ENCODE results near the gene CFAP74.
"Not testable (repeated sequence)": the region's sequence is repeated elsewhere in the genome, so short reads cannot be mapped to it uniquely, and the experiment has no call there.

Gene CFAP74

GRCh38 chr1:1893997-1894353 lies 109.6 kb downstream of the CFAP74 start:
- no peak for DNase-seq

- no peak for DNase-seq
These were observed 110.1 kb downstream of the CFAP74 start for GRCh38 chr1:1893291-1893985.

- no peak for DNase-seq
These were observed 110.8 kb downstream of the CFAP74 start for GRCh38 chr1:1892763-1893120.

GRCh38 chr1:1892079-1892762 lies 111.4 kb downstream of the CFAP74 start:
- DNase-seq: no peak

- DNase-seq: peak; percentile 74
These were observed 112.1 kb downstream of the CFAP74 start for GRCh38 chr1:1891349-1892078.

GRCh38 chr1:1890506-1891348 lies 112.9 kb downstream of the CFAP74 start, which contains the start of gene GNB1:
Gene GNB1, minus strand, starts transcription at chr1:1891087. Its CDS starts 65,634 bp downstream, at chr1:1825453.
- DNase-seq: peak; percentile 83

- peak; percentile 41 for DNase-seq
These were observed 113.6 kb downstream of the CFAP74 start for GRCh38 chr1:1889847-1890505.

- no peak for DNase-seq
These were observed 114.4 kb downstream of the CFAP74 start for GRCh38 chr1:1889090-1889750.

- not testable (repeated sequence) for DNase-seq
These were observed 119.7 kb downstream of the CFAP74 start for GRCh38 chr1:1883890-1884289.

GRCh38 chr1:1883092-1883873 lies 120.3 kb downstream of the CFAP74 start:
- no peak for DNase-seq

- DNase-seq: no peak
These were observed 121.9 kb downstream of the CFAP74 start for GRCh38 chr1:1881727-1882126.

- no peak for DNase-seq
These were observed 122.8 kb downstream of the CFAP74 start for GRCh38 chr1:1880617-1881312.

- no peak for DNase-seq
These were observed 123.6 kb downstream of the CFAP74 start for GRCh38 chr1:1879942-1880341.

GRCh38 chr1:1877865-1878436 lies 125.6 kb downstream of the CFAP74 start:
- DNase-seq: no peak

- no peak for DNase-seq
These were observed 127.2 kb downstream of the CFAP74 start for GRCh38 chr1:1876335-1876930.

- DNase-seq: no peak
These were observed 127.7 kb downstream of the CFAP74 start for GRCh38 chr1:1875932-1876331.

GRCh38 chr1:1874901-1875300 lies 128.7 kb downstream of the CFAP74 start:
- DNase-seq: no peak

GRCh38 chr1:1873186-1873585 lies 130.4 kb downstream of the CFAP74 start:
- DNase-seq: no peak

GRCh38 chr1:1872329-1872994 lies 131.1 kb downstream of the CFAP74 start:
- DNase-seq: no peak
